HG03159 (cell line): ENCODE data around the gene LYRM4.
A peak's percentile ranks its signal among the peaks of the same experiment; 100 is the strongest.

Source experiments
- ATAC-seq: cut with Tn5 transposase; IDR thresholded peaks from one replicate; pipeline ENCODE4 v1.9.1; 2021; ENCODE audit warnings: mild to moderate bottlenecking, moderate library complexity; ENCODE audit not compliant: unreplicated experiment

LYRM4 gene

GRCh38 chr6:5282191-5282623 is 21.5 kb upstream of the LYRM4 start:
- no peak for ATAC-seq

- ATAC-seq, result no peak
These were observed 20.2 kb upstream of the LYRM4 start for GRCh38 chr6:5280920-5281319.

GRCh38 chr6:5279891-5280338 is 19.2 kb upstream of the LYRM4 start:
- ATAC-seq, result no peak

GRCh38 chr6:5278565-5279120 is 17.9 kb upstream of the LYRM4 start:
- no peak for ATAC-seq

GRCh38 chr6:5278047-5278446 is 17.3 kb upstream of the LYRM4 start:
- ATAC-seq, result peak; percentile 60

GRCh38 chr6:5277589-5277988 is 16.8 kb upstream of the LYRM4 start:
- no peak for ATAC-seq

GRCh38 chr6:5276581-5276980 is 15.8 kb upstream of the LYRM4 start:
- ATAC-seq, result no peak

- no peak for ATAC-seq
These were observed 14.7 kb upstream of the LYRM4 start for GRCh38 chr6:5275497-5275896.

GRCh38 chr6:5274231-5274630 is 13.5 kb upstream of the LYRM4 start:
- ATAC-seq, result no peak

- no peak for ATAC-seq
These were observed 11.2 kb upstream of the LYRM4 start for GRCh38 chr6:5271926-5272325.

- no peak for ATAC-seq
These were observed 9.4 kb upstream of the LYRM4 start for GRCh38 chr6:5270093-5270680.

- ATAC-seq, result no peak
These were observed 5.7 kb upstream of the LYRM4 start for GRCh38 chr6:5266423-5266822.

GRCh38 chr6:5261545-5262109 is 877 bp upstream of the LYRM4 start:
- ATAC-seq, result no peak

- ATAC-seq, result peak; percentile 70
These were observed 584 bp downstream of the LYRM4 start for GRCh38 chr6:5260111-5260620.

- ATAC-seq, result no peak
These were observed 1.3 kb downstream of the LYRM4 start for GRCh38 chr6:5259428-5259827.

GRCh38 chr6:5257400-5257799 is 3.4 kb downstream of the LYRM4 start:
- ATAC-seq, result no peak

- ATAC-seq, result no peak
These were observed 3.8 kb downstream of the LYRM4 start for GRCh38 chr6:5256952-5257351.

- ATAC-seq, result no peak
These were observed 9.8 kb downstream of the LYRM4 start for GRCh38 chr6:5250911-5251310.

- ATAC-seq, result no peak
These were observed 10.3 kb downstream of the LYRM4 start for GRCh38 chr6:5250451-5250850.

- no peak for ATAC-seq
These were observed 11.2 kb downstream of the LYRM4 start for GRCh38 chr6:5249451-5250122.

- ATAC-seq, result no peak
These were observed 12.2 kb downstream of the LYRM4 start for GRCh38 chr6:5248302-5249098.
